Measurements from ENCODE around the gene BRD3OS.

BRD3OS gene

DNA sequence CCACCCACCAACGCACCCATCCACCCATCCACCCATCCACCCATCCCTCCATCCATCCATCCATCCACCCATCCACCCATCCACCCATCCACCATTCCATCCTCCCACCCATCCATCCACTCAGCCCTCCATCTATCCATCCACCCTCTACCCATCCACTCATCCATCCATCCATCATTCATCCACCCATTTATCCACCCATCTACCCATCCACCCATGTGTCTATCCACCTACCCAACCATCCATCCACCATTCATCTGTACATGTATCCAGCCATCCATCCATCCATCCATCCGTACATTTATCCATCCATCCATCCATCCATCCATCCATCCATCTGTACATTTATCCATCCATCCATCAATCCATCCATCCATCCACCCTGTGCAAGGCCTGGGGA is 22.0 kb upstream of the BRD3OS start:
- in situ Hi-C loops (cut with MboI; ENCODE audit: low sequenced_read_pairs), result no loop called here

GRCh38 chr9:134004131-134004873 is 21.0 kb upstream of the BRD3OS start:
- in situ Hi-C loops (cut with MboI; ENCODE audit: low sequenced_read_pairs), result no loop called here

GRCh38 chr9:134004881-134005280 is 20.4 kb upstream of the BRD3OS start:
- in situ Hi-C loops (cut with MboI; ENCODE audit: low sequenced_read_pairs), result no loop called here

DNA sequence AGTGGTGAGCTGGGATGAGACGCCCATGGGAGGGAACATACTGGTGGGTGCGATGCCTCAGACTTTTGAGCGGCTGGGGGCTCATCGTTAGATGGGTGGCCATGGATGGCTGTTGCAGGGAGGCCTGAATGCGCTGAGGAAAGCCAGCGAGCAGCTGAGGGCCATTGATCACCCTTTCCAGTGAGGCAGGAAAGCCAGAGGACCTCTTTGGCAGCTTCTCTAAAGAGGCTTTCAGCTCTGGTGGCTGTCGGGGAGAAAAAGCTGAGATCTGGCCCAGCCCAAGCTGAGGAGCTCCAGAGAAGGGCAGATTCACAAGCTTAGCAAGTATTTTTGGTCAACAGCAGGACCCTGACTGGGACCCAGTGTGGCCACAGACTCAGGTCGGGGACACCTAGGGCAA is 19.9 kb upstream of the BRD3OS start:
- in situ Hi-C loops (cut with MboI; ENCODE audit: low sequenced_read_pairs), result no loop called here

- in situ Hi-C loops (cut with MboI; ENCODE audit: low sequenced_read_pairs), result no loop called here
Measured at GRCh38 chr9:134007150-134007549, 18.1 kb upstream of the BRD3OS start.

GRCh38 chr9:134007571-134007970 is 17.7 kb upstream of the BRD3OS start:
- in situ Hi-C loops (cut with MboI; ENCODE audit: low sequenced_read_pairs), result no loop called here

DNA sequence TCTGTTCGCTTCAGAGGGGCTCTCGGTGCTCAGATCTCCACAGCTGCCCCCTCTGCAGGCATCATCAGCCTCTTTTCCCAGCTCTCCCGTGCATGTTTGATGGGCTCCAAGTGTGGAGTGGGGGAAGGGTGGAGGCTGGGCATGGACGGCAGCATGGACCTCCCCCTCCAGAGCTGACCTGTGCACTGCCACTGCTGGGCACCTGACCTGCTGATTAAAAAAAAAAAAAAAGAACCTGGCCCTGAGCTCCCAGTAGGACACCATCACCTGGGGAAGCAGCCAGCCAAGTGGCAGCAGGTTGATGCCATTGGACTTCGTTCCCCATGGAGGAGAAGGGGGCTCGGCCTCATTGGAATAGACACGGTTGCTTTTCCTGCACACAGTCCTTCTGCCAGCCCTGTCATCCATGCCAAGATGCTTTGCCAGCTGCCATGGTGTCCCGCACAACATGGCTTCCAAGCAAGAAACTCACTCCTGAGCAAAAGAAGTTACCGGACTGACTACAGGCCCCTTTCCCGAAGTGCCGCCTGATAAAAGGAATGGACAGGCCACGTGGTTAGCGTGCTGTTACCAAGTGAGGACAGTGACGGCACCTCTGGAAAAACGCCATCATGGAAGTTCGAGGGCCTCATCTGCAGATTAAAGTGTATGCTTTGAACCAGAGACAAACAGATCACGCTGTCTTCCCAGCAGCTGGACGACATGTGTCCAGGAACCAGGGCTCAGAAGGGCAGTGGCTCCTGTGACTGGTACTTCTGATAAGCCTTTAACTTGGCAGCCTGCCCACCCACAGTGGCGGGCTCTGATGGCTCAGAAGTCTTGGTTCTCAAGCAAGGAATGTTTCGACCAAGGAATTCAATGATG is 14.7 kb upstream of the BRD3OS start:
- in situ Hi-C loops (cut with MboI; ENCODE audit: low sequenced_read_pairs), result no loop called here

GRCh38 chr9:134011401-134011800 is 13.9 kb upstream of the BRD3OS start:
- in situ Hi-C loops (cut with MboI; ENCODE audit: low sequenced_read_pairs), result no loop called here

DNA sequence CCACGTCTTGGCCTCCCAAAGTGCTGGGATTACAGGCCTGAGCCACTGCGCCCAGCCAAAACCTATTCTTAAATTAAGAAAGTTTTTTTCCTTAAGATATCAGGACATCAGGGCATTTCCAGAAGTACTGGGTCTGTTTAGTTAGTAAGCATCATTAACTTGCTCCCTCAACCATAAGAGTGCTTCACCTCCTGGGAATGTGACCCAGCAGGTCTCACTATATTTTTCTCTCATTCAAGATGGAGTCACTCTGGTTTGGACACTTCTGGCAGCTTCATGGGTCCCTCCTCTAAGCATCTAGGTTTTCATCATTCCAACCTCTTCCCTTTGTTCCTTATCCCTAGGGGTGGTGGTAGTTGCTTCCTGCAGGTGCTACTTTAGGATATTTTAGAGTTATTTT is 10.3 kb upstream of the BRD3OS start:
- in situ Hi-C loops (cut with MboI; ENCODE audit: low sequenced_read_pairs), result no loop called here

DNA sequence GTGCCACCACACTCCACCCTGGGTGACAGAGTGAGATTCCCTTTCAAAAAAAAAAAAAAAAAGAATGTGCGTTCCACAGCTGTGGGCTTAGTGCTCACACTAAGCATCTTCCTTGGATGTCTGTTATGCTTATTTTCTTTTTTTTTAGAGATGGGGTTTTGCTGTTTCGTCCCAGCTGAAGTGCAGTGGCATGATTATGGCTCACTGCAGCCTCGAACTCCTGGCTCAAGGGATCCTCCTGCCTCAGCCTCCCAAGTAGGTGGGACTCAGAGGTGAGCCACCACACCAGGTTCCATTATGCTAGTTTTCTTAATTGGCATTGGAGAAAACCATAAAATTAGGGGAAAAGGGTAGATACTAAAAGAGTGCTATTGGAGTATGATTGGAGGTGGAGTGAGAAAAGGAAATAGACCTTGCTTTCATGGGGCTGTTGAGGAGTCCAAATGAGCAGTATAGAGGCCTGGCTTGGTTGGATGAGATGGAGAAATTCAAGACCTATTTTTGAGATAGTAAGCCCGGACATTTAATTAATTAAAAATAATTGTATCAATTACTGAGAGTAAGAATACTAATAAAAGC is 978 bp upstream of the BRD3OS start:
- in situ Hi-C loops (cut with MboI; ENCODE audit: low sequenced_read_pairs), result no loop called here

- in situ Hi-C loops (cut with MboI; ENCODE audit: low sequenced_read_pairs), result no loop called here
Measured at GRCh38 chr9:134025606-134026541, 593 bp downstream of the BRD3OS start.

DNA sequence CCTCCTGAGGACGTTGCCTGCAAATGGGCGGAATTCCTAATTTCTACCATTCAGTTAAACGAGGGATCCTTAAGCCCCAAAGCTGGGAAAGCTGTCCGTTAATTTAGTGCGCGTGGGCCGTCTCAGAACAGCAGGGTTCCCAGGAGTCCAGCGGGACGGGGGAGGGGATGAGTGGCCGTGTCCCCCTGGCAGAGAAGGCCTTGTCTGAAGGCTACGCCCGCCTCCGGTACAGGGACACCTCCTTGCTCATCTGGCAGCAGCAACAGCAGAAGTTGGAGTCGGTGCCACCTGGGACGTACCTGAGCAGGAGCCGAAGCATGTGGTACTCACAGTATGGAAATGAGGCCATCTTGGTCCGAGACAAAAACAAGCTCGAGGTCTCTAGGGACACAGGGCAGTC is 1.3 kb downstream of the BRD3OS start:
- in situ Hi-C loops (cut with MboI; ENCODE audit: low sequenced_read_pairs), result no loop called here

- in situ Hi-C loops (cut with MboI; ENCODE audit: low sequenced_read_pairs), result no loop called here
Measured at GRCh38 chr9:134026981-134027380, 1.7 kb downstream of the BRD3OS start.

- in situ Hi-C loops (cut with MboI; ENCODE audit: low sequenced_read_pairs), result no loop called here
Measured at GRCh38 chr9:134027561-134027960, 2.3 kb downstream of the BRD3OS start.

DNA sequence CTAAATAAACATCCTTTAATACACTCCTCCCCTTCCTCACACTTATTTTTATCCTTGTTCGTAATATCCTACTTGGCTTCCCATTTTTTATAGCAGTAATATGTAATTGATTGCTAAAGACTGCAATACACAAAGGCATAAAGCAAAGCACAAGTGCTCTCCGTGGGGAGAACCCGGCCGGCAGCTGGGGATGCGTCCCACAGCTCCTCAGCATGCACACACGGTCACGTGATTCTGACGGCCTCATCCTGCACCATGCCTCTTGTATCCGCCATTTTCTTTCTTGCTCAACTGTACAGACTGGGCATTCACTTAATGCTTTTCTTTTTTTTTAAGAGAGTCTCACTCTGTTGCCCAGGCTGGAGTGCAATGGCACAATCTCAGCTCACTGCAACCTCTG is 2.8 kb downstream of the BRD3OS start:
- in situ Hi-C loops (cut with MboI; ENCODE audit: low sequenced_read_pairs), result no loop called here

DNA sequence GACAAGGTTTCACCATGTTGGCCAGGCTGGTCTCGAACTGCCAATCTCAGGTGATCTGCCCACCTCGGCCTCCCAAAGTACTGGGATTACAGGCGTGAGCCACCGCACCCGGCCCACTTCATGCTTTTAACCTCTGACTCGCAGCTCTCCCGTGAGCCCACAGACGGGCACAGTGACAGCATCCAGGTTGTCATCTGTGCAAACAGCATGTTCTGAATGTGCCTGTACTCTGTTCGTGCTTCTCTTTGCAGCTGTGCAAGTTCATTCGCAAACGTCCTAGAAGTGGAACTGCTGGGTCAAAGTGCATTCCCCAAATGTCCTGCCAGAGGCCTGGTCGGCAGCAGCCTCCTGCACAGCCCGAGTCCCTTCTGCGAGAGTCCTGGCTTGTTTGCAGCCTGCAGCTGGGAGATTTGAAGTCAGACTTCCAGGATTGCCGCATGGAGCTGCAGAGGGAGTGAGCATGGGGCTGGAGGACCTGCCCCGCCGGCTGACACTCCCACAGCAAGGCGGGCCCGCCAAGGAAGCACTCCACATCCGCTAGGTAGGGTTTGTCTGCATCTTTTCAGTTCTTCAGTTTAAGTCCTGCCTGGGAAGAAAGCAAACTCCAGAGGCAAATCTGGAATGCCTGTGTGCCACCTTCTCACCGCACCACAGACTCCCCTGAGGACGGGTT is 3.4 kb downstream of the BRD3OS start:
- in situ Hi-C loops (cut with MboI; ENCODE audit: low sequenced_read_pairs), result no loop called here

- in situ Hi-C loops (cut with MboI; ENCODE audit: low sequenced_read_pairs), result no loop called here
Measured at GRCh38 chr9:134029248-134030226, 4.3 kb downstream of the BRD3OS start.

DNA sequence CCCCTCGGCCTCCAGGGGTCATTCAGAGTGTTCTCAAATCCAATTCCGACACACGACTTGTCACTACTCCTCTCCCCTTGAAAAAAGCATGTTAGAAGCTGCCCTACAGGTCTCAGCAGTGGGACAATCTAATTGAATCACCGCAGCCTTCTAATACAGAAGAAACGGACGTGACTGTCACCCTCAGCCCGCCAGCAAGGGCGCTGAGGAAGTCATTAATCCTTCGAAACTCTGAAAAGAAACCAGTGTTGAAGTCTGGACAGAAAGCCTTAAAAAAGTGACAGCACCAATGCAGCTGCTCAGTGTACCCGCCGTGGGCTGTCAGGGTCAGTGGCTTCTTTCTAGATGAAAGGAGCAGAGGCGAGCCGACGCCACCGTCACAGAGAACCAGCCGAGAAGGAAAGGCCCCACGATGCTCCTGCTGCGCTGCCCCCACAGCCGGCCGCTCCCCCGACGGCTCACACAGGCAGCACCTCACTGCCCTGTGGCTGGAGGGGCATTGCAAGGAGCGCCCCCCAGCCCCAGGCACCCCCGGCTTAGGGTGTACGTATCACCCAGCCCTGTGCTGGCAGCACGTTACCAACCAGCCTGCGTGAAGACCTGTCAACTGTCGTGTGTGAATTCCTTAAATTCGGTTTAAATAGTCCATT is 5.7 kb downstream of the BRD3OS start:
- in situ Hi-C loops (cut with MboI; ENCODE audit: low sequenced_read_pairs), result no loop called here

DNA sequence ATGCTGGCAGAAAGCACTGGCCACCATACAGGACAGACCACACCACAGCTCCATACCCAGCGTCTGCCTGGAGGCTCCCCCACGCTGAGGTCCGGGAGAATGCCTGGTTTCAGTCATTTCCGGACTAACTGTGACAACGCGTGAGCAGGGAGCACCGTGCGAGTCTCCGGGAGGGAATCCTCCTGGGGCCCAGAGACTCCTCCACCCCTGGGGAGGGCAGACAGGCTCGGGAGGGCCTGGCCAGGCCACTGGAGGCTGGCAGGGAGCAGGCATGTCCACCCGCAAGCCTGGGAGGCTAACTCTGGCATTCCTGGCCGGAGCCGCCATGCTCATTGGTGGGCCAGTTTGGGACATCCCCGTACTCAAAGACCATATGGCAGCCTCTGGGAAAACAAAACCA is 6.5 kb downstream of the BRD3OS start:
- in situ Hi-C loops (cut with MboI; ENCODE audit: low sequenced_read_pairs), result no loop called here
